HG03520 (cell line): Measurements from ENCODE around the gene LOXHD1.

Experiments
- ATAC-seq: cut with Tn5 transposase; IDR thresholded peaks from one replicate; pipeline ENCODE4 v1.9.1; 2021; ENCODE audit warnings: mild to moderate bottlenecking, moderate library complexity; ENCODE audit not compliant: unreplicated experiment

The LOXHD1 gene, protein sequence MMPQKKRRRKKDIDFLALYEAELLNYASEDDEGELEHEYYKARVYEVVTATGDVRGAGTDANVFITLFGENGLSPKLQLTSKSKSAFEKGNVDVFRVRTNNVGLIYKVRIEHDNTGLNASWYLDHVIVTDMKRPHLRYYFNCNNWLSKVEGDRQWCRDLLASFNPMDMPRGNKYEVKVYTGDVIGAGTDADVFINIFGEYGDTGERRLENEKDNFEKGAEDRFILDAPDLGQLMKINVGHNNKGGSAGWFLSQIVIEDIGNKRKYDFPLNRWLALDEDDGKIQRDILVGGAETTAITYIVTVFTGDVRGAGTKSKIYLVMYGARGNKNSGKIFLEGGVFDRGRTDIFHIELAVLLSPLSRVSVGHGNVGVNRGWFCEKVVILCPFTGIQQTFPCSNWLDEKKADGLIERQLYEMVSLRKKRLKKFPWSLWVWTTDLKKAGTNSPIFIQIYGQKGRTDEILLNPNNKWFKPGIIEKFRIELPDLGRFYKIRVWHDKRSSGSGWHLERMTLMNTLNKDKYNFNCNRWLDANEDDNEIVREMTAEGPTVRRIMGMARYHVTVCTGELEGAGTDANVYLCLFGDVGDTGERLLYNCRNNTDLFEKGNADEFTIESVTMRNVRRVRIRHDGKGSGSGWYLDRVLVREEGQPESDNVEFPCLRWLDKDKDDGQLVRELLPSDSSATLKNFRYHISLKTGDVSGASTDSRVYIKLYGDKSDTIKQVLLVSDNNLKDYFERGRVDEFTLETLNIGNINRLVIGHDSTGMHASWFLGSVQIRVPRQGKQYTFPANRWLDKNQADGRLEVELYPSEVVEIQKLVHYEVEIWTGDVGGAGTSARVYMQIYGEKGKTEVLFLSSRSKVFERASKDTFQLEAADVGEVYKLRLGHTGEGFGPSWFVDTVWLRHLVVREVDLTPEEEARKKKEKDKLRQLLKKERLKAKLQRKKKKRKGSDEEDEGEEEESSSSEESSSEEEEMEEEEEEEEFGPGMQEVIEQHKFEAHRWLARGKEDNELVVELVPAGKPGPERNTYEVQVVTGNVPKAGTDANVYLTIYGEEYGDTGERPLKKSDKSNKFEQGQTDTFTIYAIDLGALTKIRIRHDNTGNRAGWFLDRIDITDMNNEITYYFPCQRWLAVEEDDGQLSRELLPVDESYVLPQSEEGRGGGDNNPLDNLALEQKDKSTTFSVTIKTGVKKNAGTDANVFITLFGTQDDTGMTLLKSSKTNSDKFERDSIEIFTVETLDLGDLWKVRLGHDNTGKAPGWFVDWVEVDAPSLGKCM (N-terminal part only)

DNA sequence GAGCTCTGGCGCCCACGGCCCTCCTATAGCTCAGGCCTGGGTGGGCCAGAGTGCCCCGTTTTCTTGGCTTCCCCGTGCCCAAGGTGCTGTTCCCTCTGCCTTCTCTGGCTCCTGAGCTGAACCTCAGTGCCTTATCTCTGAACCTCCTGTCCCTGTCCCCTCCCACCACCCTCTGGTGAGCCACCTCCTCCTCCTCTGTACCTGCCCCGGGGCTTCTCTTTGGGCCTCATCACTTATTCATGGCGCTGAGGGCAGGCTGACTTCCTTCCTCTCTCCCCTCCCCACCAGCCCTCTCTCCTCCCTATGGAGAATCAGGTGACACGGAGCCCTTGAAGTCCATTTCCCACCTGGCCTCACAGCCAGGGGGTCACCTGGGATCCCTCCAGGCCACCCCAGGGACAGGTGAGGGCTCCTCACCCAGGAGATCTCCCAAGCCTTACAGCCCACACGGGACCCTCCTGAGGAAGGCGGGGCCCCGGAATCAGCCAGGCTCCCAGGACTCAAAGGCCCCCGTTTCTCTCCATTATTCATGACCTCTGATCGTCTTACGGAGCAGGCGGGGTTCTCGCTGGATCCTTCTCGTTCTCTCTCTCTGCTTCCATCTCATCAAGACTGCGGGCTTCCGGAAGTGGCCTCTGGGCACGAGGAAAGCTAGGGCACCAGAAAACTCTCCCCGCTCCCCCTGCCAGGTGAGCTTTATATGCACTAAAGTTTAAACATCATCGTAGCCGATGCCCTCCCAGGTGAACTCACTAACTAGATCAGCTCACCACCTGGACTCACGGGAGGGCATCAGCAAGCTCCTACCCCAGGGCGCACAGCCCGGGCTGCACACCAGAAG is at the start of gene LOXHD1:
TSS of gene LOXHD1 (minus strand) at position 106 of the 841 bp plus-strand sequence. CDS start 187 bp downstream, outside the sequence.
- ATAC-seq: no peak

DNA sequence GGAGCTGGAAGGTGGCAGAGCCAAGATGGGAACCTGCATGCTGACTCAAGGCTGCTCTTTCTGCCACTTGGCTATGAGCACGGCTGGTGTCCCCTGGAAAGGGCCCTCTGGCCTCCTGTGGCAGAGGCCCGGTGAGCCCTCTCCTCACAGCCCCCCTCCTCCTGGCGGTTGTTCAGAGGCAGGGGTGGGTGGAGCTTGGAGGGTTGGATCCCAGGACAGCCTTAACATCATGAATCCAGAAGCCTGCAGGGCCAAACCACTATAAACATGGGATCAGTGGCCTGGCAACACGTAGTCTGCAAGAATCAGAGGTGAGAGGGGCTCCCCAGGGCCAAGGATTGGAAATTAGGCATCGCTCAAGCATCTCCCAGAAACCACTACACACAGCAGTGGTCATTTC is 48.5 kb upstream of the LOXHD1 start:
- ATAC-seq: no peak

DNA sequence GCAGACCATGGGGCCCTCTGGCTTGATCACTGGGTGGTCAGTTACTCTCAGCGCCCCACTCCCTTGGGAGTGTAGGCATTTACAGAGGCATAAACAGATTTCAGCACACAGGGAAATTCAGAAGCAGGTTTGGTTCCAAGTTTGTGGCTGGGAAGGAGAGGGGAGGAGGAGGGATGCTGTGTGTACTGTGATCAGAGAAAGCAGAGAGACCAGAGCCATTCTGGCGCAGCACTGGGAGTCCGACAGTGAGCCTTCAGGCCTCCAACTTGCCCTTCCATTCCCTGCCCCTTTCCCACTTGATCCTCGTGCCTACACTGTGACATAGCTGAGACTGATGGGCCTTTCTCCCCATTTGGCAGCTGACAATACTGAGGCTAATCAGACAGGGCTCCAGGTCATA is 47.8 kb upstream of the LOXHD1 start:
- no peak for ATAC-seq

DNA sequence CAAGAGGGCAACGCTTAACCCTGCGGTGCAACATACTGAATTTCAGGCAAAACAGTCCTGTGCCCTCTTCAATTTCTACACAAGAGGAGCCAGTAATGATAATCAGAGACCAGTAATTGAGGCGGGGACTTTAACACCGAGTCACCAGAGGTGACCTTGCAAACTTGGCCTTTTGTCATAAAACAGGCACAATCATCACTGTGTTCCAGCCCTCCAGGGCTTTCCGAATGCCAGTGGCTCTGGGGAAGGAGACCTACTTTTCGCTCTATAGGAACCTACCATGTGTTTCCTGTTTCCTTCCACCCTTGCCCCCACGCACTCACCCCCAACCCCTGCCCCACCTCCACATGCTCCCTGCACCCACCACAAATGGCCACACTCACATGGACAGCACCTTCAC is 47.2 kb upstream of the LOXHD1 start:
- ATAC-seq: no peak

DNA sequence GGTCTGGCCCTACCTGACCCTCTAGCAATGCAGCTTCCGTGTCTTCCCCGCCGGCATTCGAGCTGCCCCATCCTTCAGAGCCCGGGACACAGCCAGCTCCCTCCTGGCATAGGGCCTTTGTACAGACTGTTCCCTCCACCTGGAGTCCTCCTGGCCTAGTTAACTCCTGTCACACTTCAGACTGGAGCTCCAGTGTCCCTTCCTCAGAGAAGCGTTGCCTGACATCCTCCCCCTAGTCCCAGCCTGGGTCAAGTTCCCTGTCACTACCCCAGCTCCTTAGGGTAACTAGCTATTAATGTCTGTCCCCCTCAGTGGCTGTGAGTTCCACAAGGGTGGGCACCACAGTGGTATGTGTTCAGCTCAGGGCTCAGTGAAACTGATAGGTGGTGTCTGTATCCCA is 45.5 kb upstream of the LOXHD1 start:
- ATAC-seq: no peak

DNA sequence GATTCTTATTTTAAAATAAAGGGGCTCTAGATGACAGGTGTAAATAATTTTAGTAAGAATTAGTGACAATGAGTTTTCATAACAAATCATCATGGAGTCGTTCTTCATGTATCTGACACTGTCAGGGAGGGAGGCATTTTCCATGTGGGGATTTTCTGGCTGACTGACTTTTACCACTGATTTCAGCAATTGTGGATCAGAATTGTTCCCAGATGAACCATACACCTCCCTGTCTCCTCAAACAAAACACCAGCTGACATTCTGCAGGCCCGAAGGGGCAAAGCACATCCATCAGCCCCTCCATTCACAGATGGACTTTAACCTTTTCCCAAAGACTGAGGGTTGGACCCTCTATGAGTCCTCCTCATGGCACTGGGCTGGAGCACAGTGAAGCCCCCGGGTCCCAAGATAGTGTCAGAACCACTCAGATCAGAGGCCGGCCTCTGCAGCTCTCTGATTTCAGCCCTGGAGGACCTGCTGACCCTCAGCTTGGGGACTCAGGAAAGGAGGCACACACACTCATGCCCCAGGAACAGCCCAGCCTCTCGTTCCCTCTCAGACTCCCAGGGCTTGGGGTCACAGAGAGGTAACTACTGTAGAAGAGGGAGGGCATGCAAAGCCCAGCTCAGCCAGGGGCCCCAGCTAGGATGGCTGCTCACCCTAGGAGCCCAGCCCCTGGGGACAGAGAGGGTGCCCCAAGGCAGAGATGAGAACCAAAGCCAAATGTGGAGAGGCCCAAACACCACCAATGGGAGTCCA is 43.2 kb upstream of the LOXHD1 start:
- no peak for ATAC-seq

DNA sequence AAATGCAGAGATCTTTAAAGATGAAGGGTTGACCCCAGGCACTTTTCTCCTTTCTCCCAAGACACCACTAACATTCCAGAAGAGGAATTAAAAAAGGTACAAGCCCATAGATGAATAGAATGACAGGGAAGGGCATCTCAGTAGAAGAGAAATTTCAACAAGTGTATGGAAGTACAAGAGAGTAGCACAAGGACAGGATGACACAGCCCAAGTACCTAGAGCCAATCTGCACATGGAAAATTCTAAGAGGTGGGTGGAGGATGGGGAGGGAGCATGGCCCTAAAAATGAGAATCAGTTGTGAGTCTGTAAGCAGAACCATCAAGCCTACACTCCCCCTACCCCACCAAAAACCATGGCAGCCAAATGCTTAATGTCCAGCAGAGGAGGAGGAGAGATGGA is 39.7 kb upstream of the LOXHD1 start:
- no peak for ATAC-seq

DNA sequence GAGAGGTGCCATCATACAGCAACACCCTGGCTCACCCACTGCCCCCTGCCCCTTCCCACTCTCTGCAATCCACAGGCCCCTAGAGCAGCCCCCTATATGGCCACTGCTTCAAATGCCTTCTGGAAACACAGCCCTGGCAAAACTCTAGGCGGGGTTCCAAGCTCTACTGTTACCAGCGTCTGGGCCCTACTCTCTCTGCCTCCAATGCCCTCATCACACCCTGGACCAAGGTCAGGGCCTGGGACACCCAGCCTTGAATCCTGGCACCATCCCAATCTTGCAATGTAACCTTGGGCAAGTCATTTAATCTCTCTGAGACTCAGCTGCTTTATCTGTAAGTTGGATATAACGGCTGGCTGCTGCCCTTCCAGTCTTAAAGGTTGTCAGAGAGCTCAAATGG is 39.2 kb upstream of the LOXHD1 start:
- ATAC-seq: no peak

DNA sequence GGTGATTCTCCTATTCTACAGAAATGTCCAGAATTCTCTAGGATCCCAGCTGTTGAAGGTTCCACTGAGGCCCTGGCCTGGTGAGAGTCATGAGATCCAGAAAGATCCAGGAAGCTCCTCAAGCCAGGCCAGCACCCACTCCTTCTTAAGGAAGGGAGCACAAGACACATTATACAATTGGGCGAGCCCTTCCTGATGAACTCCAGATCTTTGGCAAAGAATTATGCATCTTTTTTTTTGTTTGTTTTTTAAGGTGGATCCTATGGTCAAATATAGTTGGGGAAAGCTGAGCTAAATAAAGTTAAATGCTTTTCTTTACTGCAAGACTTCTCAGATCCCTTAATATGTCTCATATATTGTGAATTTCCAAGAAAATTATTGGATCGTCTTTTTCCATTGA is 37.0 kb upstream of the LOXHD1 start:
- ATAC-seq: no peak

DNA sequence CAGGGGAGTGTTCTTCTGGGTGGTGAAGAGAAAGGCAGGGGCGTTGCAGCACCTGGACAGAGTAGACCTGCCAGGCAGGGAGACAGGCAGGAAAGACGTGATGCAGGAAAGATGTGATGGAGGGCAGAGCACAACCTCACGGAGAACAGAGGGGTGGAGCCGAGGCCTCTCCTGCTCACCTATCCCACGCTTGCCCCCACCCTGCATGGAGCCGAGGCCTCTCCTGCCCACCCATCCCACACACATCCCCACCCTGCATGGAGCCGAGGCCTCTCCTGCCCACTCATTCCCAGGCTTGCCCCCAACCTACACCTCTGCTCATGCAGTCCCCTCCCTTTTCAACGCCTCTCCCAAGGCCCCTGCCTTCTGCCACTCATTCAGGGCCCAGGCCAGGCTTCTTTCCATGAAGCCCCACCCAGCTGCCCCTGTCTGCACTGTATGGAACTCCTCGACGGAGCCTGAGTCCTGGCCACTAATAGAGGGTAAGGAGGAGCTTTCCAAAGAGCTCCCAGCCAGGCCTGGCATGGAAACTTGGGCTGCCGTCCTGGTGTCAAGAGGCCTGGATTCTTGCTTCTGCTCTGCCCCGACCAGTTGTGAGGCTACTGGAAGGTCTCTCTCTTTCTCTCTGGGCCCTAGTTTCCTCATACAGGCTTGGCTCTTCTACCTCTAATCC is 32.0 kb upstream of the LOXHD1 start:
- ATAC-seq: no peak

DNA sequence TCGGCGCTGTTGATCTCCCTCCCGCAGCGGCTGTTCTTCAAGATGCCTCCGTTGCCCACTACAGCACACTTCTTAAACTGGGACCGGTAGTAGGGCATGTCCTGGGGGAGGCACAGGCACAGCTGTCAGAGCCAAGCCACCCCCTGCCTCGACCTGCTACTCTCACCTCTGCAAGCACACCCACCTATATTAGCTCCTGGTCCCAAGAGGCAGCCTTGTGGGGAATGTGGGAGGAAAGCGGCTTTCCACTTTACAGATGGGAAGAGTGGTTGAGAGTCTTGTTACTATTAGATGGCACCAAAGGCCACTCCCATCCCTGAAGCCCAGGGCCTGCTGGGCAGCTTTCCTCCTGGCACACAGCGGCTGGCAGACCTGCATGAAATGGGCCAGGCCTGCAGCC is 29.2 kb upstream of the LOXHD1 start:
- no peak for ATAC-seq

DNA sequence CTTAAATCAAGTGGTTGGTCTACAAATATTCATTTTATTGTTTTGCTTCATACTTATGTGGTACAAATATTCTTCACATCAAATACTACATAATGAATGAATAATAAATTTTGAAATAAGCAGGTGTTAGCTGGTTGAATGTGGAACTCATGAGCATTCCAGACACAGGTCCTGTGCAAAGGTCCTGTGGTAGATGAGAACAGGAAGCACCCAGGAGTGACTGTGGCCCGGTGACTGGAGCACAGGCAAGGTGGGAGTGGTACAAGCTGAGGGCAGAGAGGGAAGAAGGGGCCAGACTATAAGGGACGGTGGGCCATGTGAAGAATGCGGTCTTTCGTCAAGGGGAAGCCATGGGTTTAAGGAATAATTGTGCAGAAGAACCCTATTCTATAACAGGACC is 26.2 kb upstream of the LOXHD1 start:
- no peak for ATAC-seq

DNA sequence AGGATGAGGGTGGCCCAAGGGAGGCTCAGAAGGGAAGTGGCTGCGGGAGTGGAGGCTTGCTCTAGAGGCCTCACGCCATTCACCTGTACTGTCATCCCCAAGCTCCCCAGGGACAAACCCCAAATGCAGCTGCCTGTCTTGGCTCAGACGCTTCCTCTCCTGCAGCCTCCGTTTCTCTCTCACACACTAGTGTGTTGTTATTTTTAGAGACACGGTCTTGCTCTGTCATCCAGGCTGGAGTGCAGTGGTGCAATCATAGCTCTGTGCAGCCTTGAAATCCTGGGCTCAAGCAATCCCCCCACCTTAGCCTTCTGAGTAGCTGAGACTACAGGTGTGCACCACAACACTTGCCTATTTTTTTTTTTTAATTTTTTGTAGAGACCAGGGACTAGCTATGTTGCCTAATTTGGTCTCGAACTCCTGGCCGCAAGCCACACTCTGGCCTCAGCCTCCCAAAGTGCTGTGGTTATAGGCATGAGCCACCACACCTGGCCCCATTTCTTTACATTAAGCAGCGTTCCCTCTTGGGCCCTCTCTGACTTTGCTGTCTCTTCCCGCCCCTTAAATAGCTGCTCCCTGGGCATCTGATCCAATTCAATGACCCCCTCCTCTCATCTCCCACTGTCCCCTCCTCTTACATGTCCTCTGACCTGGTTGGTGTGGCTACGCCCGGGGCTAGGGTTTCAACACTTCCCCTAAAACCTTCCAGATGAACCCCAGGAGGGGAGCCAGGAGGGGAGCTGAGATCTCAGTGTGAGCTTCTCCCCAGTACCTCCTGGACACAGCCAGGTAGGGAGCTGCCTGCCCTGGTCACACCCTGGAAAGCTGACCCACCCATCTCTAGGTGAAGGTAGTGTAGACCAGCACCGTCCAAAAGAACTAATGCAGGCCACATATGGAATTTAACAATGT is 24.0 kb upstream of the LOXHD1 start:
- no peak for ATAC-seq

DNA sequence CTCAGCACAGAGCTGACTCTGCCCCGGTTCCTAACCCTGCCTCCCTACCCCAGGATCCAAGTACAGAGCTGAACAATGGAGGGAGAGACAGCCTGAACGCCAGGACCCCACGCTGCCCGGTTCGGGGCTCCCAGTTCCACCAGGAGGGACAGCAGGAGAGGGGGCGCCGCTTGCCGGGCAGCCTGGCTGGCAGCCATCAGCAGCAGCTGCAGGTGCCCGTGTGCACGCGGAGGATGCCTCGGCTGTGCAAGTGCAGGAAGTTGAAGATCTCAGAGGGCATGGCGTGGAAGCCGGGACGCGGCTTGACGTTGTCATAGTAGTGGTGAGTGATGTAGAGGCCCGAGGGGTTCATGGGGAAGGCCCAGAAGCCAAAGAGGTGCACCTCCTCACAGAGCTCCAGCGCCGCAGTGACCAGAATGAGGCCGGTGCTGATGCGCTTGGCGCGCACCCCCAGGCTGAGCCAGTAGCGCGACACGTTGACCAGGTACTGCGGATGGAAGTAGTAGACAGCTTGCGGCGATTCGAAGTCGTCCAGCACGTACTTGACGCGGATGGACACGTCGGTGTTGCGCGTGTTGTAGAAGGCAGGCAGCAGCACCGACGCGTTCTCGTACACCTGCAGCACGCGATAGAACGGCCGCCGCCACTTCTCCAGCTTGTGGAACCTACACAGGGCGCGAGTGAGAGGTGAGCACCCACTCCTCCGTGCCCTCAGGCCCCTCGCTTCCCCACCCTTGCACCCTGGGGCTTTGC is 23.0 kb upstream of the LOXHD1 start:
- ATAC-seq: no peak

DNA sequence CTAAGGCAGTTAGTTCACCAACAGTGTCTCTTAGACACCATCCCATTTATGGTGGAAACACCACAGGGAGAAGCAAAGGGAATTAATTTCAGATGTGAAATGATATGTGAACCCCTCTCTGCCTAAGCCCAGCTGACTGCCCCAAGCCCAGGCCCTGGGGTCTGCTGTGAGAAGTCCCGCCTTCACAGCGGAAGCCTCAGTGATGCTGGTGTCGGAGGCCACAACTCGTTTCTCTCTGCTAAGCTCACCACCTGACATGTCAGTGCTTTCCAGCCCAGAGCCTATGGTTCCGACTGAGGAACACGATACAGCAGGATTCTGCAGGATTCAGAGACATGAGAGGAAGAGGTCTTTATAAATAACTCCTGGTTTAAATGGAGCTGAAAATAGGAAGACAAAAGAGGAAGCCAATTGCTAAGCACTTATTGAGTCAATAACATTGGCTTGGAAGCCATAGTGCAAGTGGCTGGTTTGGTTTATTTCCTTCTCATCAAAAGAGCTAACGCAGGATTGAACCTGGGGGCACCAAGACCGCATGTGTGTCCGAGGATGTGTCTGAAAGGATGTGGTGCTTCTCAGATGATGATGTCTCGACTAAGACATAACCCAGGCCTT is 21.9 kb upstream of the LOXHD1 start:
- ATAC-seq: no peak

DNA sequence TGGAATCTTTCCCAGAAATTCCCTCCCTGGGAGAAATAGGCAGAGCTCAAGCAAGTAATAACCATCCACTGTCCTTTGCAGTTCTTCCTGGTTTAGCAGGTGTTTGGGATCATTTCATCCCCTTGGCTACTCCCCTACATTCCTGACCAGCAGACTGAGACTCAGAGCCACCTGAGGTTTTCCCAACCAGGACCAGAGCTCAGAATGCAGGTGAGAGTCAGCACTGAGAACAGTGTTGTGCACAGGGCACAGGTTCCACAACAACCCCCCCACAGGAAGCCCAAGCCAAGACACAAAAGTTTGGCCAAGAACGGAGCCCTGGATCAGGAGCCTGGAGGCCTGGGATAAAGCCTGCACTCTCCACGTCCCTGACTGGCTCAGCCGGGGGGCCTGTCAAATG is 21.0 kb upstream of the LOXHD1 start:
- no peak for ATAC-seq

DNA sequence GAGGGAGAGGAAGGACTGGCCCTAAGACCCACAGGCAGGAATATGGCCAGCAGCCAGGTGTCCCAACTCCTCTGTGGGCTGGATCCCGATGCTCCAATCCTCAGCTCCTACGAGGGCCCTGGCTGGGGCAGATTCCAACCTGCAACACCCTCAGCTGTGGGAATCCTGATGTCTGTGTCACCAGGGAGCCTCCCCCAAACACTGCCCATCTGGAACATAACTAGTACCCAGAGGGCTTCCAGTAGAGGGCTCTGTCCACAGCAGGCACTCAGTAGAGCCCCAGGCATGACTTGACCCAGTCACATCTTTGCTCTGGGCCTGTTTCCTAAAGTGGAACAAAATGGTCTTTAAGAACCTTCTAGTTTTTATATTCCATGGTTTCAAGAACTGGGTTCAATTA is 20.6 kb upstream of the LOXHD1 start:
- ATAC-seq: no peak
